Dendritic cell treated with granulocyte-macrophage colony-stimulating factor and Interleukin-4, amounts not matched to agents 40 ng/mL and 50 ng/mL, for 4 days (primary cell): ENCODE measurements around the gene SPHKAP.
"Not testable (repeated sequence)": the region's sequence is repeated elsewhere in the genome, so short reads cannot be mapped to it uniquely, and the experiment has no call there.

Experiments used
- H3K27ac Mint-ChIP-seq: one replicate; pipeline ENCODE4 v1.8.0; 2022; ENCODE audit warnings: mild to moderate bottlenecking, mixed read lengths
- H3K27me3 Mint-ChIP-seq: one replicate; pipeline ENCODE4 v1.8.0; 2022; ENCODE audit warnings: mild to moderate bottlenecking, mixed read lengths
- H3K36me3 Mint-ChIP-seq: one replicate; pipeline ENCODE4 v1.8.0; 2022; ENCODE audit warnings: low read depth, mixed read lengths
- H3K4me1 Mint-ChIP-seq: one replicate; pipeline ENCODE4 v1.8.0; 2022; ENCODE audit warnings: low read depth, mixed read lengths
- H3K4me3 Mint-ChIP-seq: one replicate; pipeline ENCODE4 v1.8.0; 2022; ENCODE audit warnings: mild to moderate bottlenecking, moderate library complexity, mixed read lengths
- H3K9me3 Mint-ChIP-seq: one replicate; pipeline ENCODE4 v1.8.0; 2022; ENCODE audit warnings: mixed read lengths
- intact Hi-C: fragments of 100-400 bp; cut with micrococcal nuclease; formaldehyde crosslinking; loops from one replicate; pipeline ENCODE4 v1.15.0; 2022

SPHKAP gene, protein sequence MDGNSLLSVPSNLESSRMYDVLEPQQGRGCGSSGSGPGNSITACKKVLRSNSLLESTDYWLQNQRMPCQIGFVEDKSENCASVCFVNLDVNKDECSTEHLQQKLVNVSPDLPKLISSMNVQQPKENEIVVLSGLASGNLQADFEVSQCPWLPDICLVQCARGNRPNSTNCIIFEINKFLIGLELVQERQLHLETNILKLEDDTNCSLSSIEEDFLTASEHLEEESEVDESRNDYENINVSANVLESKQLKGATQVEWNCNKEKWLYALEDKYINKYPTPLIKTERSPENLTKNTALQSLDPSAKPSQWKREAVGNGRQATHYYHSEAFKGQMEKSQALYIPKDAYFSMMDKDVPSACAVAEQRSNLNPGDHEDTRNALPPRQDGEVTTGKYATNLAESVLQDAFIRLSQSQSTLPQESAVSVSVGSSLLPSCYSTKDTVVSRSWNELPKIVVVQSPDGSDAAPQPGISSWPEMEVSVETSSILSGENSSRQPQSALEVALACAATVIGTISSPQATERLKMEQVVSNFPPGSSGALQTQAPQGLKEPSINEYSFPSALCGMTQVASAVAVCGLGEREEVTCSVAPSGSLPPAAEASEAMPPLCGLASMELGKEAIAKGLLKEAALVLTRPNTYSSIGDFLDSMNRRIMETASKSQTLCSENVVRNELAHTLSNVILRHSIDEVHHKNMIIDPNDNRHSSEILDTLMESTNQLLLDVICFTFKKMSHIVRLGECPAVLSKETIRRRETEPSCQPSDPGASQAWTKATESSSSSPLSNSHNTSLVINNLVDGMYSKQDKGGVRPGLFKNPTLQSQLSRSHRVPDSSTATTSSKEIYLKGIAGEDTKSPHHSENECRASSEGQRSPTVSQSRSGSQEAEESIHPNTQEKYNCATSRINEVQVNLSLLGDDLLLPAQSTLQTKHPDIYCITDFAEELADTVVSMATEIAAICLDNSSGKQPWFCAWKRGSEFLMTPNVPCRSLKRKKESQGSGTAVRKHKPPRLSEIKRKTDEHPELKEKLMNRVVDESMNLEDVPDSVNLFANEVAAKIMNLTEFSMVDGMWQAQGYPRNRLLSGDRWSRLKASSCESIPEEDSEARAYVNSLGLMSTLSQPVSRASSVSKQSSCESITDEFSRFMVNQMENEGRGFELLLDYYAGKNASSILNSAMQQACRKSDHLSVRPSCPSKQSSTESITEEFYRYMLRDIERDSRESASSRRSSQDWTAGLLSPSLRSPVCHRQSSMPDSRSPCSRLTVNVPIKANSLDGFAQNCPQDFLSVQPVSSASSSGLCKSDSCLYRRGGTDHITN (N-terminal part only)

DNA sequence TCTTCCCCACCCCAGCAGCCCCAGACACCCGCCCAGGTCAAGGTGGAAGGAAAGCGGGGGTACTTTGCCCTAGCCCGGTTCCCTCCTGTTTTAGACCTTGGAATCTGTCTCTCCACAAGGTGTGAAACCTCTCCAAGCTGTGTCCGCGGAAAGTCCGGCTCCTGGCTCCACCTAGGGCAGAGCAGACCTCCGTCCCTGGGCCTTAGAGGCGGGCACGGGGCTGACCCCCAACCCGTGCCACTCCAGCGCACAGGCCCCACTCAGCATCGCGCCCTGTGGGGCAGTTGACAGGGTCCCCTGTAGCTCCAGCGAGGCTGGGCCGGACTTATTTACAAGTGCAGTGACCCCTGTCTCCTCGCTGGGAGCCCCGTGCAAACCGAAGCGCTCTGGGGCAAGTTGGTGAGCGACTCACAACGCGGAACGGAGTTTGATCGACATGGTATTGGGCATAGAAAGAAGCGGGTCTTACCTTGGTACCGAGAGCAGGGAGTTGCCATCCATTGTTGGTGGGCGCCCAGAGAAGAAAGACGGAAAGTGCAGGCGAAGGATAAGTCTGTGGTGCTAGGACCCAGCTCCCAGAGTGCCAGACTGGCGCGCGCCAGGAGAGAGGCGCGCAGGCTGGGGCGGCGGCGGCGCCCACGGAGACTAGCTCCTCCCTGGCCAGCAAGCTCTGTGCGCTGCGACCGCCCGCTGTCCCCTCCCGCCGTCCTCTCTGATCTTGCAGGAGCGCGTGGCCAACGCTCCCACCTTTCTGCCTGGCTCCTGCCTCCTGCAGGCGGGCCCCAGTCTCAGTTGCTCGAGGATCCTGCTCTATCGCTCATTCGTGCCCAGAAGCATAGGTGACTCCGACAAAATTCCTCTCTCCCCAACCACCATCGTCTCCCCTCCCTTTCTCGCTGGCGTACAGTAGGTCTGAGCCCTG, at the start of gene SPHKAP:
Gene SPHKAP (minus strand): TSS at position 590 of the 922 bp plus-strand sequence. CDS start 89 bp downstream, at position 501.
- no peak within 1 kb of the TSS for H3K27ac Mint-ChIP-seq
- H3K9me3 Mint-ChIP-seq, result peaks cover 30% of the 10 kb centered on the region
- H3K27me3 Mint-ChIP-seq, result peaks cover 23% of the 10 kb centered on the region
- H3K4me1 Mint-ChIP-seq, result no peaks in the 10 kb centered on the region
- H3K4me3 Mint-ChIP-seq, result no peak within 1 kb of the TSS
- intact Hi-C loops, result no loop called here
- no peaks in the 10 kb centered on the region for H3K36me3 Mint-ChIP-seq

DNA sequence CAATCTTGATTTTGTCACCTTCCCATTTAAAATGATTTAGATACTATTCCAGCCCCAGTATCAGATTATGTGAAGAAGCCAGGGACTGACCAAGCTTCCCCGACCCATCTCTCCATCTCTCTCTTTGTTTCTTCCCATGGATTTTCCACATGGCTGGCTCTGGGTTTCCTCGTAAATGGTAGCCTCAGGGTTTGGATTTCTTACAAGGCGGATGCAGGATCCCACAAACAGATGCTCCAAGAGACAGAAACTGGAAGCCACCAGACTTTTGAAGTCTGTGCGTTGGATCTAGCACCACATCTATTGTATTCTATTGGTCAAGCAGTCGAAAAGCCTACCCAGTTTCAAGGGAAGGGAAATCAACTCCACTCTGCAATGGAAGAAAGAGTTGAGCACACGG, 46.0 kb upstream of the SPHKAP start:
- H3K36me3 Mint-ChIP-seq, result no peaks in the 10 kb centered on the region
- H3K27me3 Mint-ChIP-seq, result no peaks in the 10 kb centered on the region
- H3K4me1 Mint-ChIP-seq, result no peaks in the 10 kb centered on the region
- H3K9me3 Mint-ChIP-seq, result peaks cover 20% of the 10 kb centered on the region
- no peak overlapping the region for H3K4me3 Mint-ChIP-seq
- H3K27ac Mint-ChIP-seq, result no peak overlapping the region
- intact Hi-C loops, result no loop called here

DNA sequence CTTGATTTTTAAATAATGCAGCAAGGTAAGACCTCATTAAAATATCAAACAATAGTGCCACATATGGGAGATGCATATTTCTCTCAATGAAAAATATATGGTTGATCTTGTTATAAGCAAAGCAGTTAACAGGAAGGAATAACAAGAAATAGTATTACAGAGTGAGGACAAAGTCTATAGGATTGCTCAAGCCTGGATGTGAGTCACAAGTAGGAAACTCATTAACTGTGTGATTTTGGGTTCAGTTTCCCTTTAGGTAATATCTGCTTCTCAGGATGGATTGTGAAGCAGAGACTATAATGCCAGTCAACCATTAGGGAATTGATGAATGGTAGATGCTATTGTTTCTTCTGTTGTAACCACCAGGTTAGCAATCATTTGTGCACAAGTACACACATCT, 42.9 kb upstream of the SPHKAP start:
- no peak overlapping the region for H3K27ac Mint-ChIP-seq
- peaks cover 13% of the 10 kb centered on the region for H3K9me3 Mint-ChIP-seq
- no peaks in the 10 kb centered on the region for H3K27me3 Mint-ChIP-seq

DNA sequence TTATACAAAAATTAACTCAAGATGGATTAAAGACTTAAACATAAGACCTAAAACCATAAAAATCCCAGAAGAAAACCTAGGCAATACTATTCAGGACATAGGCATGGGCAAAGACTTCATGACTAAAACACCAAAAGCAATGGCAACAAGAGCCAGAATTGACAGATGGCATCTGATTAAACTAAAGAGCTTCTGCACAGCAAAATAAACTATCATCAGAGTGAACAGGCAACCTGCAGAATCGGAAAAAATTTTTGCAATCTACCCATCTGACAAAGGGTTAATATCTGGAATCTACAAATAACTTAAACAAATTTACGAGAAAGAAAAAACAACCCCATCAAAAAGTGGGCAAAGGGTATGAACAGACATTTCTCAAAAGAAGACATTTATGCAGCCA, 37.1 kb upstream of the SPHKAP start:
- intact Hi-C loops, H3K4me1 Mint-ChIP-seq, H3K36me3 Mint-ChIP-seq, H3K4me3 Mint-ChIP-seq, H3K27me3 Mint-ChIP-seq, H3K27ac Mint-ChIP-seq: not testable (repeated sequence)
- H3K9me3 Mint-ChIP-seq, result peaks cover 26% of the 10 kb centered on the region

More for the DNA sequence above, 42.9 kb upstream of the SPHKAP start:
- Mint-ChIP-seq H3K4me1 (no peaks in the 10 kb centered on the region), H3K36me3 (no peaks in the 10 kb centered on the region), H3K4me3 (no peak overlapping the region)
- intact Hi-C loops, result no loop called here

DNA sequence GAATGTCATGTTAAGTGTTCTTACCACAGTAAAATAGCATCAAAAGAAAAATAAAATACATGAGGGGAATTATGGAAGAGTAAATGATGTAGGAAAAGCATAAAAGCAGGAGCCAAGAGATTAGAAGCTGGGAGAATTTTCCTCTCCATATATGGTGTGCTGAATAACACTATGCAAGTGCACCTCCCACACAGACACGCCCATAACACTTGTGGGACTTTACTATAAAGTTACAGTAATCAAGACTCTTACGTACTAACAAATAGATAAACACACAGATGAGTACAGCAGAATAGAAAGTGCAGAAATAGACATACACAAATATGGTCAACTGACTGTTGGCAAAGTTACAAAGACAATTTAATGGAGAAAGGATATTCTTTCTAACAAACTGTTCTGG, 16.0 kb upstream of the SPHKAP start:
- Mint-ChIP-seq H3K4me1 (no peaks in the 10 kb centered on the region), H3K36me3 (no peaks in the 10 kb centered on the region), H3K9me3 (peaks cover 17% of the 10 kb centered on the region), H3K4me3 (no peak overlapping the region), H3K27ac (no peak overlapping the region), H3K27me3 (no peaks in the 10 kb centered on the region)
- intact Hi-C loops, result no loop called here

DNA sequence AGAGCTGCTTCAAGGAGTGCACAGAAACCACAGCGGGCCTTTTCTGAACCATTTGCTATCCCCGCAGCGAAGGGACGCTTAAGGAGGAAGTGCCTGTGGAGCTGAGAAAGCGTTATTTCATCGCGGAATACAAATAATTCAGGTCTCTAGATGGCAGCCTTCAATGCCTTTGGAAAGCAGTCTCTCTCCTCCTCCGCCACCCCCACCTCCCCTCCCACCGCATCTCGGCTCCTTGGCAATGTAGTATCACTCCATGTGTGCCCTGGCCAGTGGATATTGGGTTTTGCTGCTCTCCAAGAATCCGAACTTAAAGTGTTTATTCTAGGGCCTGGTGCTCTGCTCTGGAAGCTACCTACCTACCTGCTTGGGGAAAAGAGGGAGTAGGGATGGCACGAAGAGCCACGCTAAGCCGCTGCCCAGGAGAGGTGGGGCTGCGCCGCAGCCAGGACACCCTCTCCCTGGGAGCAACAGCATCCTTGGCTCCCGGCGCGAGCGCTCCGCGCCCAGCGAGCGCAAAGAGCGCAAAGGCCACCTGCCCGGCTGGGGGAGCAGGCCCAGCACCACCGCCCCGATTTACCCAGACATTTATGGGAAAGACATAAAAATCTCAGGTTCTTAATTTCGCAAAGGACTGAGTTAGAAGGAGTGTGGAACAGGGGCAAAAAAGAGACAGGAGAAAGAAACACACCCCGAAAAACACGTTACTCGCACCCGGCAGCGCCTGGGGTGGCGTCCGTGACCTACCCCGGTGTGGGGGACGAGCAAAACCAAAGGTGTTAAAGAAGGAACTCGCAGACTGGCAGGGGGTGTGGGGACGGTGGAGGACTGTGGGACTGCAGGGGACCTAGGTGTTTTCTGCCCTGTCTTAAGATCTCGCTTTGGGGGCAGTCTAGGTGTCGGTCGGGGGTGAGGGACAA, 1.0 kb downstream of the SPHKAP start:
- H3K27ac Mint-ChIP-seq, result no peak overlapping the region
- H3K27me3 Mint-ChIP-seq, result peaks cover 23% of the 10 kb centered on the region
- intact Hi-C loops, result no loop called here
- H3K36me3 Mint-ChIP-seq, result no peaks in the 10 kb centered on the region
- H3K9me3 Mint-ChIP-seq, result peaks cover 27% of the 10 kb centered on the region
- no peak overlapping the region for H3K4me3 Mint-ChIP-seq
- no peaks in the 10 kb centered on the region for H3K4me1 Mint-ChIP-seq

DNA sequence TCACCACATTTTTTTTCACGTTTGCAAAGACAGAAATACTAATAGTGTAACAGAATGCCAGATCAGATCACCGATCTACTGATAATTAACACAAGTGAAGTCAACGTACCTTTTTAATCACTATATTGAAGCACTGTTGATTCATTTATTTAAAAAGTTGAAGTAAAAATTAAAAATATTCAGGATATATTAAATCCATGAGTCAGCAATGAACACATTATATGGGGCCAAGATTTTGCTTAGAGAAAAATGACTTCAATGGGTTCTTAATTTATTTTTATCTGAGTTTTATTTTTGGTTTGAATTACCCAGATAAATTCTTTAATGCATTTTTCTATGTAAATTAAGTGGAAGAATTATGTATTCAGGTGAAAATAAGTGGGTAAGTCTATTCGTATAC, 14.2 kb downstream of the SPHKAP start:
- no peaks in the 10 kb centered on the region for H3K27me3 Mint-ChIP-seq
- H3K27ac Mint-ChIP-seq, result no peak overlapping the region
- intact Hi-C loops, result no loop called here

DNA sequence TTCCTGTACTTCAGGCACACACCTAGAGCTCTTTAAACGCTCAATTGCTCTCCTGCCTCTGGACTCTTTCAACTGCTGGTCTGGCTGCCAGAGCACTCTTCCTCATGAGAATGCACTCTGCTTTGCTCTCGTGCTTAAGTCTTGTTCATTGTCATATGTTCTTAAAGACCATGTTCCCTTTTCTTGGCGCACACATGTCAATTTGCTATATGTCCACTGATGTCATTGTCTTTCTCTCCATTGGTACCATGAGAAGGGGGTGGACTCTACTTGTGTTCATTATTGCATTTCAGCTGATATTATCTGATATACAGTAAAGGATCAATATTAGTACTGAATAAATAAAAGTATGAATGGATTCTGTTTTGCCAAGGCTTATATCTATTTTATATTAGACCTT, 16.8 kb downstream of the SPHKAP start:
- intact Hi-C loops, result no loop called here
- H3K27me3 Mint-ChIP-seq, result no peaks in the 10 kb centered on the region
- H3K9me3 Mint-ChIP-seq, result peaks cover 23% of the 10 kb centered on the region
- no peaks in the 10 kb centered on the region for H3K36me3 Mint-ChIP-seq
- no peak overlapping the region for H3K4me3 Mint-ChIP-seq
- H3K4me1 Mint-ChIP-seq, result no peaks in the 10 kb centered on the region
- H3K27ac Mint-ChIP-seq, result no peak overlapping the region

More for the DNA sequence above, 14.2 kb downstream of the SPHKAP start:
- Mint-ChIP-seq H3K4me1 (no peaks in the 10 kb centered on the region), H3K36me3 (no peaks in the 10 kb centered on the region), H3K9me3 (peaks cover 8% of the 10 kb centered on the region), H3K4me3 (no peak overlapping the region)

DNA sequence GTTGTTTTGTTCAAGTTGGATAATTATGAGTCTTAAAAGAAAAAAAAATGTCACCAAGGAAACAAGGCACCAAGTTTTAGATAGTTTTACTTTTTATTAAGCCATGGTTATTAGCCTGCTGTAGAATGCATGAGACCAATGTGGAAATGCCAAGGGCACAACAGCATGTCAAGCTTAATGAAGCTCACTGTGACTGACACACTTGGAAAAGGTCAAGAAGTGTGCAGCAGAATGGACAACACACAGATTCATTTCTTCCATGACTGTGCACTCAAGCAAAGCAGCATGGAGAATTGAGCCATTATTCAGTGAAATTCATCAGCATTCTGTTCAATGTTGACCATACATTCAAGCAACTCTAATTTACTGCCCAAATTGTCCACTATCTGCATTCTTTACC, 23.6 kb downstream of the SPHKAP start:
- intact Hi-C loops, result no loop called here
- peaks cover 38% of the 10 kb centered on the region for H3K9me3 Mint-ChIP-seq
- no peak overlapping the region for H3K4me3 Mint-ChIP-seq
- no peak overlapping the region for H3K27ac Mint-ChIP-seq
- H3K36me3 Mint-ChIP-seq, result no peaks in the 10 kb centered on the region
- H3K27me3 Mint-ChIP-seq, result no peaks in the 10 kb centered on the region
- no peaks in the 10 kb centered on the region for H3K4me1 Mint-ChIP-seq

DNA sequence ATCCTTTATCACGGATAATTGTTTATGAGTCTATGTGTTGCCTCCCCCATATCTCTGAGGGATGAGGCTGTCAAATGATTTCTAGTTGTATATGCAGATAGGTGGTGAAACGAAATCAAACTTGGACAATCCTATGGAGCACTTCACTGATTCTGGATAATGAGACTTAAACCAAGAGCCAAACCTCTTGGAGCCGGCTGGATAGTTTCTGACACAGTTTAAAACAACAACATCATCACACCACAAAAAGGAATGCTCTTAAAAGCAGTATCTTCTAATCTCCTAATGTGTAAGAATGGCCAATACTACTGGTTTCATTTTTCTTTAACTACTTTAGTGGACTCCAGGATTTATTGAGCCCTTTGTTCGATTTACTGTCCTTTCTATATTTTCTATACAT, 36.5 kb downstream of the SPHKAP start:
- no peaks in the 10 kb centered on the region for H3K36me3 Mint-ChIP-seq
- H3K4me1 Mint-ChIP-seq, result no peaks in the 10 kb centered on the region
- no peak overlapping the region for H3K27ac Mint-ChIP-seq
- H3K9me3 Mint-ChIP-seq, result peaks cover 9% of the 10 kb centered on the region
- H3K4me3 Mint-ChIP-seq, result no peak overlapping the region
- intact Hi-C loops, result no loop called here
- H3K27me3 Mint-ChIP-seq, result no peaks in the 10 kb centered on the region

DNA sequence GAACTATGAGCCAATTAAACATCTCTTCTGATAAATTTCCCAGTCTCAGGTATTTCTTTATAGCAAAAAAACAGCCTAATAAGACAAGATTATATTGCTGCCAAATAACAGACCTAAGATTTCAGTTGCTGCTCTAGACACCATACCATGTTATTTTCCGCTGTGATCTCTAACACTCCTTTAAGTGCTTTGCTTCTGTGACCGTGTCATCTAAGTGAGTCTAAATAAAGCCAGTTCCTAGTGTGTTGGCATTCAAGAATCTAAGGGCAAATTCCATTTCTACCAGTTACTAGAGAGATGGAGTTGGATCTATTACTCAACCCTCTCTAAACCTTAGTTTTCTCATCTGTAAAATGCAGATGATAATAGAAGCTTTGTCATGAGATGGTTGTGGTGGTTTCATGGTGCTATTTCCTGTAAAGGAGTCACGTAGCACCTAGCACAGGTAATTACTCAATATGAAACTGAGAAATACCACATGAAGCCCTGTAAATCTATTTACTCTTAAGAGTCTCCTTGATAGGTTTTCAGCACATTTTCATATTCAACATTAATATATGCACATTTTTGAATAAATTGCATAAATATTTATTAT, 40.5 kb downstream of the SPHKAP start:
- Mint-ChIP-seq H3K27ac (no peak overlapping the region), H3K36me3 (no peaks in the 10 kb centered on the region), H3K9me3 (peaks cover 15% of the 10 kb centered on the region), H3K4me1 (no peaks in the 10 kb centered on the region), H3K27me3 (no peaks in the 10 kb centered on the region), H3K4me3 (no peak overlapping the region)
- intact Hi-C loops, result no loop called here

DNA sequence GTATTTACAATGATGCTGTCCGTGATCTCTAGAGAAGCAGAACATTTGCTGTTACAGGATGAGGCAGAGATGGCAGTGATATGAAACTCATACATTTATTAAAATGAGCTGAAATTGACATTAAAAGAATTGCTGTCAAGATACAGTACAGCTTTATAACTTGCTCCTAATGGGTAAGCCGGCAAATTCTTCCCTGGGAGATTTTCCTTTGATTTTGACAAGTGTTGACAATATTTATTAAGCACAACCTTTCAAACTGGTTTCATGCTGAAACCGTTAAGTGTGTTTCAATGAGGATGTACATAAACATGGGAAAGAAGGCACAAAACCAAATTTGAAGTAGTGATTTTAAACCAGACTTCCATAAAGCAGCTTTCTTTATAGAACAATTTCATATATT, 45.5 kb downstream of the SPHKAP start:
- Mint-ChIP-seq H3K9me3 (peaks cover 23% of the 10 kb centered on the region), H3K36me3 (no peaks in the 10 kb centered on the region), H3K27ac (no peak overlapping the region), H3K4me1 (no peaks in the 10 kb centered on the region), H3K27me3 (no peaks in the 10 kb centered on the region), H3K4me3 (no peak overlapping the region)
- intact Hi-C loops, result no loop called here
